Gastroesophageal sphincter (tissue), 3 donors: ENCODE data around the gene SNED1.

Source experiments
- POLR2A ChIP-seq, 2 donors: fragments of 450-650 bp; IDR thresholded peaks; one replicate each; pipeline ENCODE4 v1.6.1; 2017; ENCODE audit warnings: antibody characterized with exemption in 2 of 2, mild to moderate bottlenecking in 2 of 2, moderate library complexity in 1 of 2
- TF ChIP-seq, protein P1 (sequence below), 4 experiments: fragments of 200-600 bp in 2 of 4; fragments of 450-650 bp in 2 of 4; sonication (generic) in 1 of 4; IDR thresholded peaks; one replicate each; pipeline ENCODE4 v1.5.1; 2017 to 2019; ENCODE audit warnings: antibody characterized with exemption in 4 of 4, mild to moderate bottlenecking in 2 of 4, moderate library complexity in 2 of 4

DNA sequence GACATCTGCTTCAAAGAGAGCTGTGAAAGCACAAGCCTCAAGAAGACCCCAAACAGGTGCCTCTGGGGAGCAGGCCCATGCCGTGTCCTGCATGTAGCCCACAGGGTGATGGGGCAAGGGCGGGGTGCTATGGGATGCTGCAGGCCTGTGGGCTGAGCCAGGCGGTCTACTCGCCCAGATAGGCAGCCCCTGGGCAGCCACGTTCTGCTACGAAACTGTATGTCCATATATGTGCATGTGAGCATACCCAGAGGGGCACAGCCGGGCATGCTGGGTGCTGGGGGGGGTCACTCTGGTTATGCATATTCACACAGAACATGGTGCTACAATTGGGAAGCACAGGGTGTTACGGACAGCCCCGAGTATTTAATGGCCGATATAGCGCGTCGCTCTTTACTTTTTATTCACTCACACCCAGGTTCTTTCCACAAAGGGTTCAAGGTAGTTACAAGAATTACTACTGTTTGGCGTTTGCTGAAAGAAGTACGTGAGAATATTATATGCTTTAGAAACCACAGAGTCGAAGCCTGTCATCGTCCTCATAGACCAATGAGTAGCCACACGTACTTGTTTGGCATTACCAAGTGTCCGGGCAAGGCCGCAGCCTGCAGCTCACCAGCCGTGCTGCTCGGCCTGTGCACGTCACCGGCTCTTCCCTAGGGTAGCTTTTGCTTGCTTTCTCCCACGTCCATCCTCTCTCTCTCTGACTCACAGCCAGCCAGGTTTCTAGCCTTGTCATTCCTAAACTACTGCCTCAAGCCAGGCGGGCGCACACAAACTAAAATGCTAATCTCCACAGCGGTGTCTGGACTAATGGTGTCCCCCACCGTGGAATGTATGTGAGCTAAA lies 89.2 kb downstream of the SNED1 start:
- TF ChIP-seq, protein P1, sequence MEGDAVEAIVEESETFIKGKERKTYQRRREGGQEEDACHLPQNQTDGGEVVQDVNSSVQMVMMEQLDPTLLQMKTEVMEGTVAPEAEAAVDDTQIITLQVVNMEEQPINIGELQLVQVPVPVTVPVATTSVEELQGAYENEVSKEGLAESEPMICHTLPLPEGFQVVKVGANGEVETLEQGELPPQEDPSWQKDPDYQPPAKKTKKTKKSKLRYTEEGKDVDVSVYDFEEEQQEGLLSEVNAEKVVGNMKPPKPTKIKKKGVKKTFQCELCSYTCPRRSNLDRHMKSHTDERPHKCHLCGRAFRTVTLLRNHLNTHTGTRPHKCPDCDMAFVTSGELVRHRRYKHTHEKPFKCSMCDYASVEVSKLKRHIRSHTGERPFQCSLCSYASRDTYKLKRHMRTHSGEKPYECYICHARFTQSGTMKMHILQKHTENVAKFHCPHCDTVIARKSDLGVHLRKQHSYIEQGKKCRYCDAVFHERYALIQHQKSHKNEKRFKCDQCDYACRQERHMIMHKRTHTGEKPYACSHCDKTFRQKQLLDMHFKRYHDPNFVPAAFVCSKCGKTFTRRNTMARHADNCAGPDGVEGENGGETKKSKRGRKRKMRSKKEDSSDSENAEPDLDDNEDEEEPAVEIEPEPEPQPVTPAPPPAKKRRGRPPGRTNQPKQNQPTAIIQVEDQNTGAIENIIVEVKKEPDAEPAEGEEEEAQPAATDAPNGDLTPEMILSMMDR (IDR thresholded peaks at IDR 0.05): no peak
- no peak for TF ChIP-seq POLR2A (IDR thresholded peaks at IDR 0.05)
